ENCODE results near the gene SRL.

GRCh38 chr16:4178468-4179010 is 63.3 kb downstream of the SRL start:
- TF ChIP-seq, protein P1, sequence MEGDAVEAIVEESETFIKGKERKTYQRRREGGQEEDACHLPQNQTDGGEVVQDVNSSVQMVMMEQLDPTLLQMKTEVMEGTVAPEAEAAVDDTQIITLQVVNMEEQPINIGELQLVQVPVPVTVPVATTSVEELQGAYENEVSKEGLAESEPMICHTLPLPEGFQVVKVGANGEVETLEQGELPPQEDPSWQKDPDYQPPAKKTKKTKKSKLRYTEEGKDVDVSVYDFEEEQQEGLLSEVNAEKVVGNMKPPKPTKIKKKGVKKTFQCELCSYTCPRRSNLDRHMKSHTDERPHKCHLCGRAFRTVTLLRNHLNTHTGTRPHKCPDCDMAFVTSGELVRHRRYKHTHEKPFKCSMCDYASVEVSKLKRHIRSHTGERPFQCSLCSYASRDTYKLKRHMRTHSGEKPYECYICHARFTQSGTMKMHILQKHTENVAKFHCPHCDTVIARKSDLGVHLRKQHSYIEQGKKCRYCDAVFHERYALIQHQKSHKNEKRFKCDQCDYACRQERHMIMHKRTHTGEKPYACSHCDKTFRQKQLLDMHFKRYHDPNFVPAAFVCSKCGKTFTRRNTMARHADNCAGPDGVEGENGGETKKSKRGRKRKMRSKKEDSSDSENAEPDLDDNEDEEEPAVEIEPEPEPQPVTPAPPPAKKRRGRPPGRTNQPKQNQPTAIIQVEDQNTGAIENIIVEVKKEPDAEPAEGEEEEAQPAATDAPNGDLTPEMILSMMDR (IDR thresholded peaks at IDR 0.05) = no peak
- TF ChIP-seq TCF7L2 (IDR thresholded peaks at IDR 0.05; ENCODE audit: low read depth, low read length) (no peak), POLR2AphosphoS5 (IDR thresholded peaks at IDR 0.05; ENCODE audit: low read depth, low read length) (no peak), SIN3A (IDR thresholded peaks at IDR 0.05; ENCODE audit: borderline replicate concordance, insufficient read depth, low read depth, low read length) (no peak), REST (IDR thresholded peaks at IDR 0.05; ENCODE audit: insufficient read depth in 1 of 2, low read depth in 2 of 2, low read length in 1 of 2) (no peak)
